K562 (cell line): ENCODE data around the gene ACKR2. TPM values are rescaled to one million over a fixed set of nuclear protein-coding genes. Genes with fewer than 3 reads are reported as not detected.

Experiments used
- CBFA2T3 ChIP-seq: fragments of 450-650 bp; IDR thresholded peaks from 2 replicates; pipeline ENCODE4 v1.6.1; 2017
- EP300 ChIP-seq: IDR thresholded peaks from 2 replicates; pipeline ENCODE4 v1.6.1; 2012; ENCODE audit warnings: low read length, improper control_type of control experiment
- EWSR1 ChIP-seq: fragments of 450-650 bp; IDR thresholded peaks from 2 replicates; pipeline ENCODE4 v1.6.1; 2018; ENCODE audit warnings: borderline replicate concordance, mild to moderate bottlenecking, low read depth, moderate library complexity; ENCODE audit not compliant: partially characterized antibody
- KDM1A ChIP-seq, 2 experiments: fragments of 450-650 bp; IDR thresholded peaks; 2 replicates each; pipeline ENCODE4 v1.6.1; 2016; ENCODE audit warnings: mild to moderate bottlenecking in 2 of 2
- MAZ ChIP-seq, 2 experiments: fragments of 450-650 bp in 1 of 2; sonication (generic) in 1 of 2; formaldehyde crosslinking; IDR thresholded peaks in 1 of 2; conservative IDR thresholded peaks in 1 of 2; 2 replicates each; pipeline versions ENCODE4 v1.4.0 to v1.5.0; 2020; ENCODE audit warnings: mild to moderate bottlenecking in 1 of 2, missing genetic modification reagents in 1 of 2
- NKRF ChIP-seq: fragments of 450-650 bp; IDR thresholded peaks from 2 replicates; pipeline ENCODE4 v1.6.1; 2016; ENCODE audit warnings: borderline replicate concordance
- PKNOX1 ChIP-seq: fragments of 450-650 bp; IDR thresholded peaks from 2 replicates; pipeline ENCODE4 v1.6.1; 2016
- POU5F1 ChIP-seq: fragments of 150-350 bp; IDR thresholded peaks from 2 replicates; pipeline ENCODE4 v1.6.1; 2014; ENCODE audit warnings: borderline replicate concordance, low read length, low read depth, mild to moderate bottlenecking; ENCODE audit not compliant: partially characterized antibody
- RBM14 ChIP-seq: fragments of 200-400 bp; formaldehyde crosslinking; IDR thresholded peaks from 2 replicates; pipeline ENCODE4 v1.6.1; 2018; ENCODE audit warnings: low read depth, mild to moderate bottlenecking, low read length, moderate library complexity, borderline replicate concordance; ENCODE audit not compliant: insufficient read depth
- TAL1 ChIP-seq: fragments of 450-650 bp; IDR thresholded peaks from 2 replicates; pipeline ENCODE4 v1.6.1; 2016; ENCODE audit warnings: mild to moderate bottlenecking
- ZNF766 ChIP-seq: fragments of 200-800 bp; sonication (Bioruptor generic); conservative IDR thresholded peaks from 2 replicates; pipeline ENCODE4 v1.6.1; 2016; ENCODE audit warnings: missing genetic modification characterization, missing compliant biosample characterization
- polyA plus RNA-seq, 8 experiments: library from polyadenylated mRNA; depleted of rRNA in 4 of 8; stranded (reverse) in 5 of 8; unstranded in 3 of 8; fragments of >200 nt; fragmentation: Nextera tagmentation in 2 of 8; fragmentation: Illumina TruSeq in 1 of 8; extraction: Ambion mirVana in 2 of 8; extraction: Trizol in 1 of 8; gene quantifications; 2 replicates each; pipeline versions ENCODE4 v1.2.1 to v1.2.3, GENCODE V29; 2011 to 2014; ENCODE audit warnings: inconsistent platforms in 1 of 8, missing spikeins in 1 of 8
- total RNA-seq, 7 experiments: library from RNA; depleted of rRNA in 6 of 7; stranded (reverse); fragments of >200 nt in 6 of 7; fragmentation: Illumina TruSeq in 2 of 7; extraction: Trizol in 2 of 7; gene quantifications; 2 replicates each; pipeline versions ENCODE4 v1.2.1 to v1.2.3, GENCODE V29; 2011 to 2021; ENCODE audit warnings: low replicate concordance in 1 of 7
- TF ChIP-seq, protein P1 (sequence below): fragments of 450-650 bp; IDR thresholded peaks from 2 replicates; pipeline ENCODE4 v1.6.1; 2016; ENCODE audit warnings: mild to moderate bottlenecking, moderate library complexity

ACKR2 gene
- total and polyA plus RNA-seq, 9 of the 15 experiments (the other 6 are each of a cell fraction or from before 2014, with no cell fraction given), result 0.03 to 0.69 (median 0.25) TPM; not detected in 1

GRCh38 chr3:42855547-42856380 is 46.5 kb downstream of the ACKR2 start (continued):
- peak; percentile 45 to 85; a peak in 3 of 4 replicates for TF ChIP-seq MAZ (CRISPR knock-in tag; conservative IDR thresholded peaks at IDR 0.05 in 1 of 2, IDR thresholded peaks at IDR 0.05 in 1 of 2)
- no peak for TF ChIP-seq KDM1A (IDR thresholded peaks at IDR 0.05)
- no peak for TF ChIP-seq EP300
- peak; percentile 78 for TF ChIP-seq CBFA2T3
- no peak for TF ChIP-seq EWSR1
- TF ChIP-seq, protein P1, sequence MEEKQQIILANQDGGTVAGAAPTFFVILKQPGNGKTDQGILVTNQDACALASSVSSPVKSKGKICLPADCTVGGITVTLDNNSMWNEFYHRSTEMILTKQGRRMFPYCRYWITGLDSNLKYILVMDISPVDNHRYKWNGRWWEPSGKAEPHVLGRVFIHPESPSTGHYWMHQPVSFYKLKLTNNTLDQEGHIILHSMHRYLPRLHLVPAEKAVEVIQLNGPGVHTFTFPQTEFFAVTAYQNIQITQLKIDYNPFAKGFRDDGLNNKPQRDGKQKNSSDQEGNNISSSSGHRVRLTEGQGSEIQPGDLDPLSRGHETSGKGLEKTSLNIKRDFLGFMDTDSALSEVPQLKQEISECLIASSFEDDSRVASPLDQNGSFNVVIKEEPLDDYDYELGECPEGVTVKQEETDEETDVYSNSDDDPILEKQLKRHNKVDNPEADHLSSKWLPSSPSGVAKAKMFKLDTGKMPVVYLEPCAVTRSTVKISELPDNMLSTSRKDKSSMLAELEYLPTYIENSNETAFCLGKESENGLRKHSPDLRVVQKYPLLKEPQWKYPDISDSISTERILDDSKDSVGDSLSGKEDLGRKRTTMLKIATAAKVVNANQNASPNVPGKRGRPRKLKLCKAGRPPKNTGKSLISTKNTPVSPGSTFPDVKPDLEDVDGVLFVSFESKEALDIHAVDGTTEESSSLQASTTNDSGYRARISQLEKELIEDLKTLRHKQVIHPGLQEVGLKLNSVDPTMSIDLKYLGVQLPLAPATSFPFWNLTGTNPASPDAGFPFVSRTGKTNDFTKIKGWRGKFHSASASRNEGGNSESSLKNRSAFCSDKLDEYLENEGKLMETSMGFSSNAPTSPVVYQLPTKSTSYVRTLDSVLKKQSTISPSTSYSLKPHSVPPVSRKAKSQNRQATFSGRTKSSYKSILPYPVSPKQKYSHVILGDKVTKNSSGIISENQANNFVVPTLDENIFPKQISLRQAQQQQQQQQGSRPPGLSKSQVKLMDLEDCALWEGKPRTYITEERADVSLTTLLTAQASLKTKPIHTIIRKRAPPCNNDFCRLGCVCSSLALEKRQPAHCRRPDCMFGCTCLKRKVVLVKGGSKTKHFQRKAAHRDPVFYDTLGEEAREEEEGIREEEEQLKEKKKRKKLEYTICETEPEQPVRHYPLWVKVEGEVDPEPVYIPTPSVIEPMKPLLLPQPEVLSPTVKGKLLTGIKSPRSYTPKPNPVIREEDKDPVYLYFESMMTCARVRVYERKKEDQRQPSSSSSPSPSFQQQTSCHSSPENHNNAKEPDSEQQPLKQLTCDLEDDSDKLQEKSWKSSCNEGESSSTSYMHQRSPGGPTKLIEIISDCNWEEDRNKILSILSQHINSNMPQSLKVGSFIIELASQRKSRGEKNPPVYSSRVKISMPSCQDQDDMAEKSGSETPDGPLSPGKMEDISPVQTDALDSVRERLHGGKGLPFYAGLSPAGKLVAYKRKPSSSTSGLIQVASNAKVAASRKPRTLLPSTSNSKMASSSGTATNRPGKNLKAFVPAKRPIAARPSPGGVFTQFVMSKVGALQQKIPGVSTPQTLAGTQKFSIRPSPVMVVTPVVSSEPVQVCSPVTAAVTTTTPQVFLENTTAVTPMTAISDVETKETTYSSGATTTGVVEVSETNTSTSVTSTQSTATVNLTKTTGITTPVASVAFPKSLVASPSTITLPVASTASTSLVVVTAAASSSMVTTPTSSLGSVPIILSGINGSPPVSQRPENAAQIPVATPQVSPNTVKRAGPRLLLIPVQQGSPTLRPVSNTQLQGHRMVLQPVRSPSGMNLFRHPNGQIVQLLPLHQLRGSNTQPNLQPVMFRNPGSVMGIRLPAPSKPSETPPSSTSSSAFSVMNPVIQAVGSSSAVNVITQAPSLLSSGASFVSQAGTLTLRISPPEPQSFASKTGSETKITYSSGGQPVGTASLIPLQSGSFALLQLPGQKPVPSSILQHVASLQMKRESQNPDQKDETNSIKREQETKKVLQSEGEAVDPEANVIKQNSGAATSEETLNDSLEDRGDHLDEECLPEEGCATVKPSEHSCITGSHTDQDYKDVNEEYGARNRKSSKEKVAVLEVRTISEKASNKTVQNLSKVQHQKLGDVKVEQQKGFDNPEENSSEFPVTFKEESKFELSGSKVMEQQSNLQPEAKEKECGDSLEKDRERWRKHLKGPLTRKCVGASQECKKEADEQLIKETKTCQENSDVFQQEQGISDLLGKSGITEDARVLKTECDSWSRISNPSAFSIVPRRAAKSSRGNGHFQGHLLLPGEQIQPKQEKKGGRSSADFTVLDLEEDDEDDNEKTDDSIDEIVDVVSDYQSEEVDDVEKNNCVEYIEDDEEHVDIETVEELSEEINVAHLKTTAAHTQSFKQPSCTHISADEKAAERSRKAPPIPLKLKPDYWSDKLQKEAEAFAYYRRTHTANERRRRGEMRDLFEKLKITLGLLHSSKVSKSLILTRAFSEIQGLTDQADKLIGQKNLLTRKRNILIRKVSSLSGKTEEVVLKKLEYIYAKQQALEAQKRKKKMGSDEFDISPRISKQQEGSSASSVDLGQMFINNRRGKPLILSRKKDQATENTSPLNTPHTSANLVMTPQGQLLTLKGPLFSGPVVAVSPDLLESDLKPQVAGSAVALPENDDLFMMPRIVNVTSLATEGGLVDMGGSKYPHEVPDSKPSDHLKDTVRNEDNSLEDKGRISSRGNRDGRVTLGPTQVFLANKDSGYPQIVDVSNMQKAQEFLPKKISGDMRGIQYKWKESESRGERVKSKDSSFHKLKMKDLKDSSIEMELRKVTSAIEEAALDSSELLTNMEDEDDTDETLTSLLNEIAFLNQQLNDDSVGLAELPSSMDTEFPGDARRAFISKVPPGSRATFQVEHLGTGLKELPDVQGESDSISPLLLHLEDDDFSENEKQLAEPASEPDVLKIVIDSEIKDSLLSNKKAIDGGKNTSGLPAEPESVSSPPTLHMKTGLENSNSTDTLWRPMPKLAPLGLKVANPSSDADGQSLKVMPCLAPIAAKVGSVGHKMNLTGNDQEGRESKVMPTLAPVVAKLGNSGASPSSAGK, result 0 out of 2 replicates have a peak, but pooled peaks have one; percentile 29
- TF ChIP-seq NKRF, result no peak
- peak; percentile 88 for TF ChIP-seq ZNF766 (CRISPR knock-in tag)
- TF ChIP-seq POU5F1, result no peak
- TF ChIP-seq TAL1, result peak; percentile 45; the same call in 1 of the 2 replicates
- no peak for TF ChIP-seq RBM14
- 0 out of 2 replicates have a peak, but pooled peaks have one; percentile 21 for TF ChIP-seq PKNOX1
